H1 (cell line): ENCODE measurements around the gene ACSF3. TPM values are rescaled to one million over a fixed set of nuclear protein-coding genes. Genes with fewer than 3 reads are reported as not detected.

Experiments
- CTCF ChIA-PET: fragments of 300-600 bp; sonication (Branson Sonifier 250); formaldehyde crosslinking; loops from one replicate; lab custom pipeline; 2021; ENCODE audit not compliant: partially characterized antibody; lab: Charles Lee
- POLR2A ChIA-PET: fragments of 300-600 bp; sonication (Branson Sonifier 250); formaldehyde crosslinking; loops from one replicate; lab custom pipeline; 2021; ENCODE audit warnings: inconsistent platforms; ENCODE audit not compliant: partially characterized antibody; lab: Charles Lee
- DNase-seq, 2 experiments: peaks; one replicate each; pipeline versions ENCODE4 v3.0.0 to v3.0.0-alpha.2; 2010 to 2022; ENCODE audit warnings: low spot score in 2 of 2, low read depth in 1 of 2, mixed read lengths in 1 of 2
- FAIRE-seq: peaks from 2 replicates; lab custom pipeline; 2011; peaks lifted over from hg19 to GRCh38; lab: Jason Lieb, UNC
- H2AFZ ChIP-seq: 2 replicates; pipeline ENCODE4 v1.8.1; 2012; ENCODE audit warnings: low read length, inconsistent platforms
- H2AK5ac ChIP-seq: 2 replicates; pipeline ENCODE4 v1.6.1; 2013; ENCODE audit warnings: low read depth, low read length
- H2BK120ac ChIP-seq: replicated peaks from 2 replicates; pipeline ENCODE3; 2013; ENCODE audit warnings: low read depth, low read length, inconsistent platforms
- H2BK12ac ChIP-seq: 2 replicates; pipeline ENCODE4 v1.6.1; 2013; ENCODE audit warnings: low read depth, low read length
- H2BK15ac ChIP-seq: 2 replicates; pipeline ENCODE4 v1.6.1; 2013; ENCODE audit warnings: low read length
- H2BK20ac ChIP-seq: 2 replicates; pipeline ENCODE4 v1.6.1; 2013; ENCODE audit warnings: low read length
- H2BK5ac ChIP-seq: 2 replicates; pipeline ENCODE4 v1.6.1; 2013; ENCODE audit warnings: low read depth, low read length
- H3K14ac ChIP-seq: 2 replicates; pipeline ENCODE4 v1.6.1; 2013; ENCODE audit warnings: inconsistent platforms; ENCODE audit not compliant: insufficient read length
- H3K18ac ChIP-seq: 2 replicates; pipeline ENCODE4 v1.6.1; 2013; ENCODE audit warnings: low read length; ENCODE audit errors: extremely low read depth
- H3K23ac ChIP-seq: 2 replicates; pipeline ENCODE4 v1.6.1; 2013; ENCODE audit warnings: inconsistent platforms; ENCODE audit not compliant: insufficient read length
- H3K23me2 ChIP-seq: 2 replicates; pipeline ENCODE4 v1.6.1; 2013; ENCODE audit warnings: low read depth, low read length
- H3K27ac ChIP-seq: 2 replicates; pipeline ENCODE4 v1.6.1; 2011; ENCODE audit warnings: low read depth, low read length, inconsistent platforms
- H3K27me3 ChIP-seq, 4 experiments: replicated peaks in 1 of 4; 1 replicate in 1 of 4; 2 replicates in 3 of 4; pipeline versions ENCODE4 v1.6.1 to v1.8.1; 2011 to 2013; ENCODE audit warnings: low read length in 3 of 4, mild to moderate bottlenecking in 3 of 4, inconsistent platforms in 2 of 4, mixed read lengths in 2 of 4, moderate library complexity in 1 of 4; ENCODE audit not compliant: control insufficient read depth in 3 of 4, insufficient read depth in 3 of 4; ENCODE audit errors: extremely low read depth in 1 of 4
- H3K36me3 ChIP-seq, 4 experiments: 2 replicates each; pipeline versions ENCODE4 v1.6.1 to v1.8.1; 2011 to 2013; ENCODE audit warnings: mild to moderate bottlenecking in 4 of 4, low read length in 3 of 4, moderate library complexity in 2 of 4, control low read depth in 1 of 4, inconsistent platforms in 1 of 4; ENCODE audit not compliant: insufficient read depth in 4 of 4, control insufficient read depth in 2 of 4
- H3K4ac ChIP-seq: replicated peaks from 2 replicates; pipeline ENCODE3; 2013; ENCODE audit warnings: low read length, low read depth, mixed read lengths, inconsistent platforms; ENCODE audit not compliant: insufficient read length
- H3K4me1 ChIP-seq, 4 experiments: replicated peaks in 1 of 4; 1 replicate in 1 of 4; 2 replicates in 3 of 4; pipeline versions ENCODE4 v1.6.1 to v1.8.1; 2011 to 2013; ENCODE audit warnings: low read length in 3 of 4, inconsistent platforms in 2 of 4, mixed read lengths in 1 of 4; ENCODE audit not compliant: insufficient read depth in 4 of 4, control insufficient read depth in 3 of 4
- H3K4me2 ChIP-seq, 2 experiments: 2 replicates each; pipeline versions ENCODE4 v1.6.1 to v1.8.1; 2011 to 2013; ENCODE audit warnings: low read depth in 2 of 2, low read length in 2 of 2, control low read depth in 1 of 2, inconsistent platforms in 1 of 2, mild to moderate bottlenecking in 1 of 2; ENCODE audit not compliant: insufficient read depth in 1 of 2
- H3K4me3 ChIP-seq, 4 experiments: fragments of 200-600, 300-600 bp in 1 of 4; sonication (generic), shearing (Covaris generic), sonication (Bioruptor Twin) in 1 of 4; 2 replicates each; pipeline versions ENCODE4 v1.5.1 to v1.8.1; 2011 to 2016; ENCODE audit warnings: low read length in 4 of 4, low read depth in 3 of 4, control low read depth in 2 of 4, inconsistent platforms in 2 of 4, mild to moderate bottlenecking in 2 of 4, mixed read lengths in 1 of 4, moderate library complexity in 1 of 4; ENCODE audit not compliant: insufficient read depth in 2 of 4; ENCODE audit errors: extremely low read depth in 1 of 4
- H3K56ac ChIP-seq: replicated peaks from 2 replicates; pipeline ENCODE3; 2013; ENCODE audit warnings: low read depth, mild to moderate bottlenecking, mixed read lengths, low read length, inconsistent platforms; ENCODE audit not compliant: insufficient read length
- H3K79me1 ChIP-seq: 2 replicates; pipeline ENCODE4 v1.6.1; 2013; ENCODE audit warnings: low read depth, low read length, control low read depth
- H3K79me2 ChIP-seq, 2 experiments: 2 replicates each; pipeline versions ENCODE4 v1.6.1 to v1.8.1; 2012 to 2013; ENCODE audit warnings: low read length in 2 of 2, mild to moderate bottlenecking in 2 of 2, inconsistent platforms in 1 of 2; ENCODE audit not compliant: insufficient read depth in 2 of 2, control insufficient read depth in 1 of 2
- H3K9ac ChIP-seq, 4 experiments: replicated peaks in 1 of 4; 1 replicate in 1 of 4; 2 replicates in 3 of 4; pipeline versions ENCODE4 v1.6.1 to v1.8.1; 2011 to 2013; ENCODE audit warnings: low read depth in 3 of 4, low read length in 3 of 4, control low read depth in 2 of 4, mild to moderate bottlenecking in 2 of 4, moderate library complexity in 2 of 4, inconsistent platforms in 1 of 4; ENCODE audit errors: extremely low read depth in 1 of 4
- H3K9me3 ChIP-seq, 2 experiments: 2 replicates each; pipeline versions ENCODE4 v1.6.1 to v1.8.1; 2012 to 2013; ENCODE audit warnings: mild to moderate bottlenecking in 2 of 2, moderate library complexity in 2 of 2, control low read depth in 1 of 2, inconsistent platforms in 1 of 2, low read depth in 1 of 2, low read length in 1 of 2, mixed read lengths in 1 of 2; ENCODE audit not compliant: insufficient read depth in 2 of 2
- H4K20me1 ChIP-seq, 2 experiments: replicated peaks in 1 of 2; 2 replicates each; pipeline versions ENCODE3 to v1.8.1; 2011 to 2013; ENCODE audit warnings: inconsistent platforms in 2 of 2, low read length in 2 of 2, mild to moderate bottlenecking in 1 of 2; ENCODE audit not compliant: insufficient read depth in 2 of 2, control insufficient read depth in 1 of 2
- H4K5ac ChIP-seq: 2 replicates; pipeline ENCODE4 v1.6.1; 2013; ENCODE audit warnings: low read length, low read depth, mixed read lengths, inconsistent platforms; ENCODE audit not compliant: insufficient read length
- H4K8ac ChIP-seq: 2 replicates; pipeline ENCODE4 v1.8.0; 2013; ENCODE audit warnings: mild to moderate bottlenecking, moderate library complexity, low read length, inconsistent platforms; ENCODE audit not compliant: insufficient read depth; ENCODE audit errors: extremely low read depth
- H4K91ac ChIP-seq: replicated peaks from 2 replicates; pipeline ENCODE3; 2013; ENCODE audit warnings: low read length, mixed read lengths, inconsistent platforms; ENCODE audit not compliant: insufficient read length
- CBX8 ChIP-seq: fragments of 300-800, 300-1000 bp; sonication (generic); IDR thresholded peaks from 2 replicates; pipeline ENCODE4 v1.7.1; 2016; ENCODE audit warnings: low read depth, low read length, borderline replicate concordance
- CREB1 ChIP-seq: IDR thresholded peaks from 2 replicates; pipeline ENCODE4 v1.6.1; 2012; ENCODE audit warnings: inconsistent platforms
- FOSL1 ChIP-seq: IDR thresholded peaks from 2 replicates; pipeline ENCODE4 v1.6.1; 2011; ENCODE audit warnings: mild to moderate bottlenecking, low read depth, low read length, moderate library complexity; ENCODE audit not compliant: insufficient read depth
- NANOG ChIP-seq: IDR thresholded peaks from 2 replicates; pipeline ENCODE4 v1.6.1; 2011; ENCODE audit warnings: low read length, low read depth, mild to moderate bottlenecking, inconsistent platforms; ENCODE audit not compliant: insufficient read depth, poor library complexity, severe bottlenecking
- POU5F1 ChIP-seq: IDR thresholded peaks from 2 replicates; pipeline ENCODE4 v1.6.1; 2011; ENCODE audit warnings: low read depth, mild to moderate bottlenecking, low read length, moderate library complexity
- SP2 ChIP-seq: IDR thresholded peaks from 2 replicates; pipeline ENCODE4 v1.6.1; 2012; ENCODE audit warnings: mild to moderate bottlenecking, low read length, inconsistent platforms
- TCF12 ChIP-seq: IDR thresholded peaks from 2 replicates; pipeline ENCODE4 v1.6.1; 2011; ENCODE audit warnings: low read depth, mild to moderate bottlenecking, low read length
- TEAD4 ChIP-seq: IDR thresholded peaks from 2 replicates; pipeline ENCODE4 v1.6.1; 2012; ENCODE audit warnings: low read depth, low read length, inconsistent platforms, mixed read lengths
- ZNF274 ChIP-seq: IDR thresholded peaks from 2 replicates; pipeline ENCODE4 v1.7.0; 2012; ENCODE audit warnings: low read length, borderline replicate concordance; ENCODE audit errors: extremely low read depth
- WGBS, 2 experiments: shearing (Covaris generic) in 1 of 2; methylation state at CpG; one replicate each; pipeline versions ENCODE4 v1.1.6 to v1.1.7; 2013 to 2015; ENCODE audit warnings: low lambda C conversion rate in 2 of 2, mixed read lengths in 2 of 2, inconsistent platforms in 1 of 2, low coverage in 1 of 2, missing lambda C conversion rate in 1 of 2; ENCODE audit not compliant: insufficient replicate concordance in 2 of 2, insufficient coverage in 1 of 2, insufficient read length in 1 of 2; ENCODE audit errors: extremely low coverage in 1 of 2, missing lambda C conversion rate in 1 of 2; 5-methylcytosine and 5-hydroxymethylcytosine counted together
- long read RNA-seq, 2 experiments: library from RNA in 1 of 2; library from capped mRNA in 1 of 2; stranded (forward); transcript quantifications; one replicate each; pipeline ENCODE4 v2.0.0, GENCODE V29; 2021; ENCODE audit warnings: inconsistent platforms in 1 of 2
- polyA minus RNA-seq, 3 experiments: library from RNA; depleted of rRNA, polyadenylated mRNA; stranded (reverse); fragments of >200 nt; gene quantifications; 1 replicate in 2 of 3; 2 replicates in 1 of 3; pipeline ENCODE4 v1.2.3, GENCODE V29; 2011
- polyA plus RNA-seq, 7 experiments: library from polyadenylated mRNA; depleted of rRNA in 3 of 7; stranded (reverse) in 5 of 7; unstranded in 2 of 7; fragments of >200 nt in 5 of 7; fragments of 200-250 nt in 2 of 7; gene quantifications; 1 replicate in 5 of 7; 2 replicates in 1 of 7; 4 replicates in 1 of 7; pipeline versions ENCODE4 v1.2.1 to v1.2.3, GENCODE V29; 2011 to 2013; ENCODE audit warnings: missing spikeins in 2 of 7, mixed read lengths in 2 of 7
- total RNA-seq: library from RNA; stranded (reverse); fragmentation: NEBNext Ultra II Directional; extraction: Animal tissue kit (Norgen Biotek cat#: 25700); gene quantifications from 2 replicates; pipeline ENCODE4 v1.2.1, GENCODE V29; 2021

ACSF3 gene
- total RNA-seq, result 22.9 and 27.0 TPM in 2 replicates
- 15.6 and 23.6 TPM in 2 replicates for polyA plus RNA-seq (2011; rRNA removed)
- 19.6 TPM for polyA plus RNA-seq (2011; cell fraction: cytosol; rRNA removed)
- 33.2 TPM for polyA plus RNA-seq (2011; cell fraction: nucleus; rRNA removed)
- polyA plus RNA-seq (2012, experiment 1 of 2), result 12.0 to 21.9 TPM (median 18.2 TPM) in 4 replicates
- 14.4 TPM for polyA plus RNA-seq (2012, experiment 2 of 2)
- polyA plus RNA-seq (2013, experiment 1 of 2), result 11.6 TPM
- 10.5 TPM for polyA plus RNA-seq (2013, experiment 2 of 2)
- 10.0 and 20.1 TPM in 2 replicates for polyA minus RNA-seq (2011; rRNA and poly(A)+ RNA removed)
- 22.5 TPM for polyA minus RNA-seq (2011; cell fraction: cytosol; rRNA and poly(A)+ RNA removed)
- polyA minus RNA-seq (2011; cell fraction: nucleus; rRNA and poly(A)+ RNA removed), result 26.1 TPM
- long read RNA-seq, experiment 1, partial matches to known transcripts, result 9 of 17 reads
- long read RNA-seq, experiment 1, other reads (novel, unspliced or antisense), result 2 of 17 reads
- long read RNA-seq, experiment 2, partial matches to known transcripts, result 0 of 1 reads
- long read RNA-seq, experiment 2, other reads (novel, unspliced or antisense), result 1 of 1 reads

- peaks cover 0 to 18% (median 8%) of the 10 kb centered on the region in 4 experiments; a peak in 5 of 7 replicates for H3K27me3 ChIP-seq
- H3K4me3 ChIP-seq, result peak within 1 kb of the TSS; percentile 76 to 97 (median 81)
- no peak within 1 kb of the TSS for H3K27ac ChIP-seq
- no peak for TF ChIP-seq SP2
- TF ChIP-seq CREB1, result peak; percentile 29; the same call in 1 of the 2 replicates
- TF ChIP-seq NANOG, result no peak
- no peak for TF ChIP-seq ZNF274
- no peak for TF ChIP-seq CBX8
- TF ChIP-seq FOSL1, result no peak
- TF ChIP-seq POU5F1, result no peak
- no peak for TF ChIP-seq TEAD4
- no peak for TF ChIP-seq TCF12
Measured at GRCh38 chr16:89093602-89094251, at the start of gene ACSF3. Gene ACSF3, plus strand, starts transcription at chr16:89093852. Its CDS starts 6,830 bp downstream, at chr16:89100682.

More at GRCh38 chr16:89093602-89094251, at the start of gene ACSF3:
- DNase-seq (peak in 1 of 2 experiments; percentile 71), FAIRE-seq (no peak)
- Histone ChIP-seq H3K56ac (no peak within 1 kb of the TSS), H4K5ac (peak within 1 kb of the TSS; percentile 31), H3K23ac (no peak within 1 kb of the TSS), H3K4me1 (peaks cover 4 to 22% (median 15%) of the 10 kb centered on the region in 4 experiments), H2BK12ac (no peak within 1 kb of the TSS), H3K79me2 (peaks cover 0 to 40% of the 10 kb centered on the region in 2 experiments; a peak in 2 of 4 replicates), H3K9me3 (no peaks in the 10 kb centered on the region), H4K8ac (peak within 1 kb of the TSS; percentile 99), H3K14ac (no peak within 1 kb of the TSS), H2BK120ac (no peak within 1 kb of the TSS), H2BK15ac (no peak within 1 kb of the TSS), H3K36me3 (no peaks in the 10 kb centered on the region), H2AK5ac (no peak within 1 kb of the TSS), H4K20me1 (peaks cover 2 to 13% of the 10 kb centered on the region in 2 experiments), H3K18ac (peak within 1 kb of the TSS; percentile 60), H3K23me2 (peaks cover 8% of the 10 kb centered on the region; the same call in 1 of the 2 replicates), H2BK20ac (no peak within 1 kb of the TSS), H3K4ac (no peak within 1 kb of the TSS), H2AFZ (peak within 1 kb of the TSS; percentile 58; the same call in 1 of the 2 replicates), H2BK5ac (no peak within 1 kb of the TSS), H3K9ac (peak within 1 kb of the TSS; percentile 58 to 87 (median 70); a peak in 6 of 7 replicates), H4K91ac (peak within 1 kb of the TSS; percentile 57), H3K79me1 (peaks cover 13% of the 10 kb centered on the region), H3K4me2 (peak within 1 kb of the TSS; percentile 78 to 92)
- WGBS, 2 experiments, result 2% methylated on average over 53 of the region's 110 CpGs; no CpG with 5 or more reads in 1 of the 2 experiments
- ChIA-PET CTCF (interaction anchor here (1.5 to 1.8 kb wide), 2 partner anchors 10 to 73 kb away, joined by 3 to 6 read pairs; no protein-coding TSS in a partner anchor), POLR2A (interaction anchor here (1.0 to 2.9 kb wide), 7 partner anchors 9 to 149 kb away, joined by 3 to 8 read pairs (median 4); no protein-coding TSS in a partner anchor)
